UCSD-AML1 (cell line): Measurements from ENCODE around the gene MAP6.

Experiments used
- DNase-seq: peaks from one replicate; lab custom pipeline; 2025; ENCODE audit not compliant: unreplicated experiment; lab: John Stamatoyannopoulos, UW

The MAP6 gene

GRCh38 chr11:75554258-75555022 is 114.4 kb downstream of the MAP6 start:
- DNase-seq = peak; percentile 58

DNA sequence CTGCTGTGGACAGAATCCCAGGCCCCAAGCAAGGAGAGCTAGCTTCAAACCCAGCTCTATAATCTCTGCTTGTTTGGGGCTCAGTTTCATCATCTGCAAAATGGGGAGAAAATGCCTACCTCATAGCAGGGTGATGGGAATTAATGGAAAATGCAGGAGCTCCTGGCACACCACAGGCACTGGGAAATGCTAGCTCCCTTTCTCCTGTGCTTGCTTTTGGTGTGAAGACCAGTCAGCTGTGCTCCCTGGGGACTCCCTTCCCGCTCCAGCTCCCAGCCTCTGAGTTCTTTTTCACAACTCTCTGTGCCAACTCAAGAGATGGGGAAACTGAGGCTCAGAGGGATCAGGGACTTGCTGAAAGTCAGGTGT is 115.0 kb downstream of the MAP6 start:
- DNase-seq = no peak

DNA sequence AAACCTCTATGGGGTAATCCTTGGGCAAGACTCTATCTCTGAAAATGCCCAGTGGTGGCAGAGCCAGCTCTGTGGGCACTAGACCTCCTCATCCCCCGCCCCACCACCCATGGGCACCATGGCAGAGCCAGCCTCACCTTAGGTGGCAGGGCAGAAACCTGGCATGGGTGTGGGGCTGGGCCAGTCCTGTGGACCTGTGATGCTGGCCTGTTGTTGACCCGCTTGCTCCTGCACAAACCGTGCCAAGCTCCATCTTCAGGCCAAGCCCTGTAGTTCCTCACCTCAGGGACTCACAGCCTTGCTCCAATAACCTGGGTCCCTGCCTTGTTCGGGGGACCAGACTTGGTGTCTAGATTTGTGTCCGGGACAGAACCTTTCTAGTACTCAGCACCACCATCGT is 115.7 kb downstream of the MAP6 start:
- no peak for DNase-seq

- DNase-seq = no peak
Observed at GRCh38 chr11:75549370-75549958, 119.4 kb downstream of the MAP6 start.

GRCh38 chr11:75548595-75549272 is 120.1 kb downstream of the MAP6 start:
- DNase-seq = no peak

- peak; percentile 54 for DNase-seq
Observed at GRCh38 chr11:75547617-75548058, 121.2 kb downstream of the MAP6 start.

- DNase-seq = no peak
Observed at GRCh38 chr11:75547177-75547576, 121.7 kb downstream of the MAP6 start.

DNA sequence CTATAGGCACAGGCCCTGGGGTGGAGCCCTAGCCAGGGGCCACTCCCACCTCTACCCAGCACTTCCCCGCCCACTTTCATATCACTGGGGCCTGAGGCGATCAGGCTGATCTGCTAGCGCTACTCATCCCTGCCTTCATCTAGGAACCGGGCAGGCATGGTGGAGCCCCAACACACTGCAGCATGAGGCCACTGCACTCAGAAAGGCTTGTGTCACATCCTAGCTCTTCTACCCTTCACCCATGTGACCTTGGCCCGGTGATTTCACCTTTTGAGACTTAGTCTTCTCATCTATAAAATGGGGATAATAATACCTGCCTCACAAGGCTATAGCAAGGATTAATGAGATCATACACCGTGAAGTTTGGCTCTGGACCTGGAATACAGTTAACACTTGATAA is 125.0 kb downstream of the MAP6 start:
- no peak for DNase-seq

- DNase-seq = no peak
Observed at GRCh38 chr11:75542088-75542438, 126.8 kb downstream of the MAP6 start.

GRCh38 chr11:75541193-75542087 is 127.4 kb downstream of the MAP6 start:
- no peak for DNase-seq

GRCh38 chr11:75539459-75540334 is 129.1 kb downstream of the MAP6 start:
- DNase-seq = no peak

- no peak for DNase-seq
Observed at GRCh38 chr11:75538150-75538942, 130.5 kb downstream of the MAP6 start.

DNA sequence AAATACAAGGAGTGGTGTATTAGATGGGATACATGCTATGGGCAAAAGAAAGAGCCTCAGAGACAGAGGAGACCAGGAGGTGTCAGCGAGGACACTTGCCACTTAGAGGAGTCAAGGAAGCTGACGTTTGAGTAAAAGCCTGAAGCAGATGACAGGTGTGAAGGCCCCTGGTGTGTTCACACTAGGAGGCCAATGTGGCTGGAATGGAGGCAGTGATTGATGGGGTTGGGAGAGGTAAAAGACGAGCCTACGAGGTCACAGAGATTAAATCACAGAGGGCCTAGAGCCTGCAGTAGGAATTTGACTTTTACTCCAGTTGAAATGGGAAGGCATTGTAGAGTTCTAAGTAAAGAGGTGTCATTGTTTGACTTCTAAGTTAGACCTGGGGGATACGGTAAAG is 131.1 kb downstream of the MAP6 start:
- no peak for DNase-seq
